ENCODE data around the gene SHCBP1L. TPM values are rescaled to one million over a fixed set of nuclear protein-coding genes. Genes with fewer than 3 reads are reported as not detected.

Gene SHCBP1L
- total RNA-seq, 2 donors from 2014 or later: not detected

DNA sequence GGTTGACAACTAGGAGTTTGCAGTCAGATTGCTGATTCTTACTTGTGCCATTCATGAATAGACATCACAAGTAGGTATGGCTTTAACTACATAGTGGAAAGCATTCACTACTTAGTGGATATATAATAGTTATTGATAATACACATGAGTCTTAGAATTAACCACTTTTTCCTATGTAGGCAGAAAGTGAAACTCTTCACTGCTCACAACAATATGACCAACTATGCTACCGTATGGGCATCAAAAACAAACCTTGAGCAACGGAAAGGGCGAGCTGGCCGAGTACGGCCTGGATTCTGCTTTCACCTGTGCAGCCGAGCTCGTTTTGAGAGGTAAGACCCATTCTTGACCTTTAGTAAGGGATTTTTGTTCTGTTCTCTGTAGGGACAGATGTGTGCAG lies 75.1 kb downstream of the SHCBP1L start:
- Mint-ChIP-seq H3K27me3 (ENCODE audit: insufficient read depth) (no peaks in the 10 kb centered on the region), H3K9me3 (no peaks in the 10 kb centered on the region), H3K4me3 (no peak overlapping the region), H3K4me1 (no peaks in the 10 kb centered on the region), H3K36me3 (ENCODE audit: low read depth) (peaks cover 98% of the 10 kb centered on the region), H3K27ac (no peak overlapping the region)
- 96 to 100% methylated on average over 1 to 7 of the region's 7 CpGs for WGBS, 2 experiments (ENCODE audit: insufficient coverage in 1 of 2, insufficient read length in 1 of 2)
- peaks cover 19% of the 10 kb centered on the region for H3K9me3 ChIP-seq (ENCODE audit: control insufficient read depth, low read length)
- TF ChIP-seq CTCF (conservative IDR thresholded peaks at IDR 0.05): no peak
- no peak overlapping the region for H3K4me3 ChIP-seq (ENCODE audit: low read length)
- no peak for DNase-seq
- no peaks in the 10 kb centered on the region for H3K4me1 ChIP-seq (ENCODE audit: control insufficient read depth, insufficient read depth, low read length)
- H3K36me3 ChIP-seq (ENCODE audit: control insufficient read depth, insufficient read depth, low read length): peaks cover 100% of the 10 kb centered on the region
- H3K27ac ChIP-seq (ENCODE audit: low read depth, low read length): no peak overlapping the region
- H3K9ac ChIP-seq (ENCODE audit: extremely low read depth, low read length, poor library complexity, severe bottlenecking): no peak overlapping the region
- no peaks in the 10 kb centered on the region for H3K27me3 ChIP-seq (ENCODE audit: control insufficient read depth, insufficient read depth, low read length, poor library complexity, severe bottlenecking)

GRCh38 chr1:182877331-182877730 lies 75.6 kb downstream of the SHCBP1L start:
- no peak overlapping the region for H3K27ac ChIP-seq (ENCODE audit: low read depth, low read length)
- peaks cover 19% of the 10 kb centered on the region for H3K9me3 ChIP-seq (ENCODE audit: control insufficient read depth, low read length)
- H3K36me3 Mint-ChIP-seq (ENCODE audit: low read depth): peaks cover 97% of the 10 kb centered on the region
- no peaks in the 10 kb centered on the region for H3K27me3 ChIP-seq (ENCODE audit: control insufficient read depth, insufficient read depth, low read length, poor library complexity, severe bottlenecking)
- no peak overlapping the region for H3K27ac Mint-ChIP-seq
- no peak overlapping the region for H3K4me3 Mint-ChIP-seq
- peaks cover 100% of the 10 kb centered on the region for H3K36me3 ChIP-seq (ENCODE audit: control insufficient read depth, insufficient read depth, low read length)
- H3K4me1 ChIP-seq (ENCODE audit: control insufficient read depth, insufficient read depth, low read length): no peaks in the 10 kb centered on the region
- DNase-seq: no peak
- H3K4me1 Mint-ChIP-seq: no peaks in the 10 kb centered on the region
- H3K27me3 Mint-ChIP-seq (ENCODE audit: insufficient read depth): no peaks in the 10 kb centered on the region
- no peak overlapping the region for H3K9ac ChIP-seq (ENCODE audit: extremely low read depth, low read length, poor library complexity, severe bottlenecking)
- H3K4me3 ChIP-seq (ENCODE audit: low read length): no peak overlapping the region
- no peak for TF ChIP-seq CTCF (conservative IDR thresholded peaks at IDR 0.05)
- no peaks in the 10 kb centered on the region for H3K9me3 Mint-ChIP-seq

DNA sequence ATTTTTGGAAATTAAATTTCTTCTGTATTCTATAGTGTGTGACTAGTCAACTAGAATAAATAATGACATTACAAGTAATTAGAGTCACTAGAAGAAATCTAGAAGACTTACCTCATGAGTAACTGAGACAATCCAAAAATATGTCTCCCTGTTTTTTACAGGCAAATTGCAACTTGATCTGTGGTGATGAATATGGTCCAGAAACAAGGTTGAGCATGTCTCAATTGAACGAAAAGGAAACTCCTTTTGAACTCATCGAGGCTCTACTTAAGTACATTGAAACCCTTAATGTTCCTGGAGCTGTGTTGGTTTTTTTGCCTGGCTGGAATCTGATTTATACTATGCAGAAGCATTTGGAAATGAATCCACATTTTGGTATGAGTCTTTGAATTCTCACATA lies 77.1 kb downstream of the SHCBP1L start:
- Mint-ChIP-seq H3K27ac (no peak overlapping the region), H3K27me3 (ENCODE audit: insufficient read depth) (no peaks in the 10 kb centered on the region), H3K9me3 (no peaks in the 10 kb centered on the region), H3K4me1 (no peaks in the 10 kb centered on the region), H3K36me3 (ENCODE audit: low read depth) (peaks cover 97% of the 10 kb centered on the region), H3K4me3 (no peak overlapping the region)
- no peak for DNase-seq
- TF ChIP-seq CTCF (conservative IDR thresholded peaks at IDR 0.05): no peak
- H3K4me1 ChIP-seq (ENCODE audit: control insufficient read depth, insufficient read depth, low read length): no peaks in the 10 kb centered on the region
- peaks cover 14% of the 10 kb centered on the region for H3K9me3 ChIP-seq (ENCODE audit: control insufficient read depth, low read length)
- no peaks in the 10 kb centered on the region for H3K27me3 ChIP-seq (ENCODE audit: control insufficient read depth, insufficient read depth, low read length, poor library complexity, severe bottlenecking)
- WGBS, 2 experiments (ENCODE audit: insufficient coverage in 1 of 2, insufficient read length in 1 of 2): 88 to 98% methylated on average over 2 of the region's 2 CpGs
- peaks cover 100% of the 10 kb centered on the region for H3K36me3 ChIP-seq (ENCODE audit: control insufficient read depth, insufficient read depth, low read length)
- H3K4me3 ChIP-seq (ENCODE audit: low read length): no peak overlapping the region
- no peak overlapping the region for H3K9ac ChIP-seq (ENCODE audit: extremely low read depth, low read length, poor library complexity, severe bottlenecking)
- no peak overlapping the region for H3K27ac ChIP-seq (ENCODE audit: low read depth, low read length)
